Motor neuron (in vitro differentiated cells): Measurements from ENCODE around the gene BCAS1. TPM values are rescaled to one million over a fixed set of nuclear protein-coding genes. Genes with fewer than 3 reads are reported as not detected.
"Not testable (repeated sequence)": the region's sequence is repeated elsewhere in the genome, so short reads cannot be mapped to it uniquely, and the experiment has no call there.

Source experiments
- ATAC-seq, 8 experiments: fragments of 200-7000 bp; cut with Tn5 transposase; replicated peaks in 6 of 8; 2 replicates each; pipeline ENCODE4 v1.8.0; 2021; ENCODE audit warnings: mild to moderate bottlenecking in 8 of 8, moderate library complexity in 8 of 8
- H3K27ac ChIP-seq, 2 donors: fragments of 250-450 bp; sonication (Bioruptor Pico); 2 replicates each; pipeline ENCODE4 v1.9.0; 2021; ENCODE audit warnings: antibody characterized with exemption in 2 of 2, mild to moderate bottlenecking in 2 of 2, moderate library complexity in 1 of 2
- H3K4me1 ChIP-seq, 2 donors: fragments of 250-450 bp; sonication (Bioruptor Pico); replicated peaks in 1 of 2; 2 replicates each; pipeline ENCODE4 v1.6.1; 2021; ENCODE audit warnings: antibody characterized with exemption in 2 of 2, mild to moderate bottlenecking in 2 of 2, moderate library complexity in 1 of 2
- H3K4me3 ChIP-seq, 5 donors: fragments of 250-450 bp; sonication (Bioruptor Pico); 2 replicates each; pipeline ENCODE4 v1.9.0; 2021; ENCODE audit warnings: antibody characterized with exemption in 5 of 5, mild to moderate bottlenecking in 5 of 5, moderate library complexity in 4 of 5
- WGBS, 10 experiments: fragments of 450-650 bp; shearing (Covaris generic); methylation state at CpG; one replicate each; pipeline ENCODE4 v1.0.0; 2022; 5-methylcytosine and 5-hydroxymethylcytosine counted together
- in situ Hi-C, 9 experiments: fragments of 400-800 bp; cut with MboI; loops; one replicate each; pipeline ENCODE4 v1.15.0; 2021; ENCODE audit warnings: low sequenced_read_pairs in 9 of 9, low pct_unique_long_range_greater_than_20kb in 2 of 9; ENCODE audit not compliant: unreplicated experiment in 9 of 9
- total RNA-seq, 8 experiments: library from RNA; unstranded; fragments of 300-600 nt; gene quantifications; 2 replicates each; pipeline versions ENCODE4 v1.2.3 to v1.2.4, GENCODE V29; 2022

Gene BCAS1
- total RNA-seq, 8 experiments from 2014 or later, result 0.05 to 1.3 (median 0.28) TPM

GRCh38 chr20:54019585-54019984, 50.8 kb downstream of the BCAS1 start:
- no peak overlapping the region for H3K4me3 ChIP-seq
- no peak overlapping the region for H3K27ac ChIP-seq
- in situ Hi-C loops, result no loop called here
- WGBS, 10 experiments, result 53 to 100% (median 90%) methylated on average over 2 to 6 of the region's 6 CpGs; no CpG with 5 or more reads in 4 of the 10 experiments
- peaks cover 17 to 29% of the 10 kb centered on the region in 2 donors for H3K4me1 ChIP-seq
- ATAC-seq, result no peak

DNA sequence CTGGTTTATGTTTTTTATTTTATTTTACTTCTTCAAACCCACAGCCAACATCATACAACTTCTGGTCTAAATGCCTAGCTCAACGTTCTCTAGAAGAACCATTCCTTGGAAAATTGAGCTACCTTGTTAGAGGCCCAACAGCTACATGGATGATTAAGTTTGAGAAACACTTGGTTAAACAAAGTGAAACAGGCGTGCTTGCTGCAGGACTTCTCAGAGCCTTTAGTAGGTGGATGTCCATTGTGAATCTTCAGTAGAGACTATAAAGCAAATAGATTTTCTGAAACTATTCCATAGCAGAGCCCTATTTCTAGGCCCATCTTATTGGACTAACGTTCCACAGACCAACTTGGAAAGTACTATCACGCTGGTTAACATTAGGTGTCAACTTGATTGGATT, 51.3 kb downstream of the BCAS1 start:
- Histone ChIP-seq H3K4me1 (peaks cover 19 to 30% of the 10 kb centered on the region in 2 donors), H3K4me3 (no peak overlapping the region), H3K27ac (no peak overlapping the region)
- in situ Hi-C loops, result no loop called here
- ATAC-seq, result no peak
- WGBS, 10 experiments, result 13 to 100% (median 90%) methylated on average over 1 to 4 of the region's 4 CpGs; no CpG with 5 or more reads in 1 of the 10 experiments

DNA sequence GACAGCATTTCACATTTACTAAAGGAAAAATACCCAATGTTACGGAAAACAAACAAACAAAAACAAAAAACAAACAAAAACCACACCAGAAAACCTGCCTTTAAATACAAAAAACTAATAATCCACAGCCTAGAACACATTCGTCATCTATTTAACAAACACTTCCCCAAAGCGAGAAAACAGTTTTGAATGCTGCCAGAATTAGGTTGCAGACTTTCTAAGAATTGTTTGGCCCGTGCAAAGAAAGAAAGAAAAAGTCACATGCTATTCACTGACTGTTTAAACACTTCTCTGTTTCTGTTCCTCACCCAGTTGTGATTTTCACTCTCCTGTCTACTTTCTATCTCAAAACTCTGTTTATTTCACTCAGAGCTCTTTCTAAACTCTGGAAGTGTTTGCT, 52.5 kb downstream of the BCAS1 start:
- ATAC-seq, result no peak
- Histone ChIP-seq H3K4me3 (no peak overlapping the region), H3K4me1 (peaks cover 25 to 33% of the 10 kb centered on the region in 2 donors), H3K27ac (no peak overlapping the region)
- in situ Hi-C loops, result no loop called here
- 0 to 100% (median 72%) methylated on average over 1 to 4 of the region's 4 CpGs for WGBS, 10 experiments

DNA sequence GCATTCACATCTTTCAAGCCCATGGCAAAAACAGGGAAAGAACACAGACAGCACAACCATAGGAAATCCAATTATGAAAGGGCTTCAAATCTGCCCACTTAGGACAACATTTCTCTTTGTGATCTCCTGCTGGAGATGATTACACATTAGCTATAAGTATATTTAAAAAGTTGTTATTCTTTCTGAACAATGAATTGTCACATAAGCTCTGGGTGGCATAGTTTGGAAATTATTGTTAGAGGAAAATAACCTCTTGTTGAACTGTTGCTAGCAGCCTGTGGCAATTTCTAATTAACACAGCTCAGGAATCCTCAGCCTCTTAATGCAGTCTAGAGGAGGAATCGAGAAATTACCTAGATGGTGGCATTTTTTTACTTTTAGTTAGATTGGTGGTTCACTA, 54.9 kb downstream of the BCAS1 start:
- 0 to 100% (median 67%) methylated on average over 1 of the region's 1 CpG; no CpG with 5 or more reads in 3 of the 10 experiments for WGBS, 10 experiments
- Histone ChIP-seq H3K4me3 (no peak overlapping the region), H3K4me1 (peaks cover 25 to 33% of the 10 kb centered on the region in 2 donors), H3K27ac (no peak overlapping the region)
- no peak for ATAC-seq
- in situ Hi-C loops, result no loop called here

- WGBS, 10 experiments, result 20 to 89% (median 48%) methylated on average over 1 to 7 of the region's 7 CpGs
- no peak overlapping the region for H3K4me3 ChIP-seq
- no peak overlapping the region for H3K27ac ChIP-seq
- peaks cover 25 to 33% of the 10 kb centered on the region in 2 donors for H3K4me1 ChIP-seq
- in situ Hi-C loops, result no loop called here
- peak in 3 of 8 experiments; percentile 19 to 63 (median 50) for ATAC-seq
These were observed 56.0 kb downstream of the BCAS1 start for GRCh38 chr20:54014293-54014926.

DNA sequence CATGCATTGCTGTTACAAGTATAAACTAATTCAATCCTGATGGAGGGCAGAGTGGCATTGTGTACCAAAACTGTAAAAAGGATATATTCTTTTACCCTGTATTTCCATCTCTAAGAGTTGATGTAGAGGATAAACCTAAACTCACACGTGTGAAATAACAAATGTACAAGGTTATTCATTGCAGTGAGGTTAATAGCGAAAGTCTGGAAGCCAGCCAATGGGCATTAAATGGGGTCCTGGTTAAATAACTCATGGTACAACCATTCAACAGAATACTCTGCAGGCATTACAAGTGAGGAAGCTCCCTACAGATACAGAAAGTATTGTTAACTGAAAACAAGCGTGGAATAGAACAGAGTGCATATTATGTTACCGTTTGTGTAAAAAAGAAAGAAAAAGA, 56.9 kb downstream of the BCAS1 start:
- H3K27ac ChIP-seq, result no peak overlapping the region

GRCh38 chr20:54011346-54011745, 59.0 kb downstream of the BCAS1 start:
- in situ Hi-C loops, result no loop called here
- Histone ChIP-seq H3K27ac (no peak overlapping the region), H3K4me3 (no peak overlapping the region), H3K4me1 (peaks cover 25% of the 10 kb centered on the region in 2 donors)
- 6 to 96% (median 83%) methylated on average over 2 to 4 of the region's 4 CpGs; no CpG with 5 or more reads in 1 of the 10 experiments for WGBS, 10 experiments
- ATAC-seq, result no peak

More for the DNA sequence above, 56.9 kb downstream of the BCAS1 start:
- 29 to 100% (median 72%) methylated on average over 1 to 4 of the region's 4 CpGs; no CpG with 5 or more reads in 1 of the 10 experiments for WGBS, 10 experiments
- Histone ChIP-seq H3K4me3 (no peak overlapping the region), H3K4me1 (peaks cover 25 to 33% of the 10 kb centered on the region in 2 donors)
- in situ Hi-C loops, result no loop called here
- ATAC-seq, result no peak

DNA sequence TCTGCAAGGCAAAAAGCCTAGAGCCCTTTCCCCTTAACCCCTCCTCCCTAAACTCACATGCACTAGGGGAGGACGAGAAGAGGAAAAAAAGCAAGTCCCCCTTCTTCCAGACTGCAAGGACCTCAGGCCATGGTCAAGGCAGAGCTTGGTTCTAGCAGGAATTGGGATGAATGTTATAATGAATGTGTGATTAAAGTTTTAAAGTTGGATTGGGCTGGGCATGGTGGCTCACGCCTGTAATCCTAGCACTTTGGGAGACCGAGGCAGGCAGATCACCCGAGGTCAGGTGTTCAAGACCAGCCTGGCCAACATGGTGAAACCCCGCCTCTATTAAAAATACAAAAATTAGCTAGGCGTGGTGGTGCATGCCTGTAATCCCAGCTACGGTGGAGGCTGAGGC, 64.2 kb downstream of the BCAS1 start:
- H3K27ac ChIP-seq, H3K4me3 ChIP-seq, H3K4me1 ChIP-seq, in situ Hi-C loops, ATAC-seq: not testable (repeated sequence)
- WGBS, 10 experiments, result 40 to 93% (median 80%) methylated on average over 1 to 4 of the region's 7 CpGs; no CpG with 5 or more reads in 4 of the 10 experiments

DNA sequence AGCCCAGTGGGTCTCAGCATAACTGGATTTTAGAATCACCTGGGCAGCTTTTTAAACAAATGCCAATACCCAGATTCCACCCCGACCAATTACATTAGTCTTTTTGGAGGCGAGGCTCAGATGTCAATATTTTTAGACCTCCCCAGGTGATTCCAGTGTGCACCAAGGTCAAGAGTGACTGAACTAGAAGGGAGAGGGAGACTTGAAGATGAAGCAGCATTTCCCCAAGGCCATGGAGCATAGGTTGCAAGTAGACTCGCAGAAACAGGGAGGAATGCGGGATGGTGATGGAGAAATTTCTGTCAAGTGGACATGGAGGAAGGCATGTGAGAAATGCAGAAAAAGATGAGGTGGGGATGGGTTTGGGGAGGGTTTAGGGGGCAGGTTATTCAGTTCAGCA, 64.9 kb downstream of the BCAS1 start:
- WGBS, 10 experiments, result 67 to 100% (median 91%) methylated on average over 1 to 4 of the region's 4 CpGs; no CpG with 5 or more reads in 2 of the 10 experiments

GRCh38 chr20:54004445-54004844, 65.9 kb downstream of the BCAS1 start:
- no peak overlapping the region for H3K4me3 ChIP-seq
- peak in 2 of 8 experiments; percentile 22 to 55 for ATAC-seq

More for the DNA sequence above, 64.9 kb downstream of the BCAS1 start:
- no peak overlapping the region for H3K4me3 ChIP-seq
- in situ Hi-C loops, result no loop called here
- H3K4me1 ChIP-seq, result no peaks in the 10 kb centered on the region
- ATAC-seq, result no peak
- no peak overlapping the region for H3K27ac ChIP-seq

GRCh38 chr20:54002741-54003140, 67.7 kb downstream of the BCAS1 start:
- Histone ChIP-seq H3K27ac (no peak overlapping the region), H3K4me3 (no peak overlapping the region), H3K4me1 (no peaks in the 10 kb centered on the region)
- WGBS, 10 experiments, result 0 to 81% (median 53%) methylated on average over 1 to 3 of the region's 3 CpGs; no CpG with 5 or more reads in 2 of the 10 experiments
- no peak for ATAC-seq
- in situ Hi-C loops, result no loop called here

More at GRCh38 chr20:54004445-54004844, 65.9 kb downstream of the BCAS1 start:
- in situ Hi-C loops, result no loop called here
- H3K27ac ChIP-seq, result no peak overlapping the region
- H3K4me1 ChIP-seq, result no peaks in the 10 kb centered on the region

DNA sequence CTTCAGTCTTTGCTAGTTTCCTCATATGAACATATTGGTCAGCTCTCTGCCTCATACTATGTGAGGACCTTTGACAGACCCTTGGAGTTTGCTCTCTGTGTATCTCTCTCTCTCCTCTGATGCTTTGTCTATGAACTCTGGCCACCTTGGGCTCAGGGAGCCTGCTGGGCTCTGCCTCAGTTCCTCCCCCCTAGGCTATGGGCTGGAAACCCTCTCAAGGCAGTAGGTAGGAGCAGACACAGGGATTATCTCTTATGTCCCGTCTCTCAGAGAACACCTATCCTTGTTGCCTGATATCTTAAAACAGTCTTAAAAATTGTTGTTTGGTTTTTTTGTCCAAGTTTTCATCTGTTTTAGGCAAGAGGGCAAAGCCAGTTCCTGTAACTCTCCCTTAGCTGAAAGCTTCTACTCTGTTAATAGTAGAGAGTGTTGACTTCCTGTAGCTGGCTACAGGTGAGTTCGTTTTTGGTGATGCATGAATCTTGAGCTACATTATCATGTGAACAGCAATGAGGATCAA, 68.3 kb downstream of the BCAS1 start:
- Histone ChIP-seq H3K4me3 (no peak overlapping the region), H3K4me1 (no peaks in the 10 kb centered on the region), H3K27ac (no peak overlapping the region)
- in situ Hi-C loops, result no loop called here
- no peak for ATAC-seq
- 30 to 100% (median 67%) methylated on average over 1 to 2 of the region's 2 CpGs; no CpG with 5 or more reads in 2 of the 10 experiments for WGBS, 10 experiments

DNA sequence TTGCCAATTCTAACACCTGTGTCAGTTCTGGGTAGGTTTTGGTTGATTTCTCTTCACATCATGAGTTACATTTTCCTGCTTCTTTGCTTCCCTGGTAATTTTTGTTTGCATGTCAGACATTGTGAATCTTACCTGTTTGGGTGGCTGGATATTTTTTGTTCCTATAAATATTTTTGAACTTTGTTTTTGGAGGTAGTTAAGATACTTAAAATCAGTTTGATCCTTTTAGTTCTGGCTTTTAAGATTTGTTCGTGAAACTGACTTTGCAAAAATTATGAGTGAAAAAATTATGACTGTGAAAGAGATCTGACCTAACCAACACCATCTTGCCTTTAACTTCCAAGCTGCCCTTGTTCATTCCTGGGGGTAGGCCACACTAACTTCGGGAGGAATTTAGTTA, 69.5 kb downstream of the BCAS1 start:
- H3K4me3 ChIP-seq, result no peak overlapping the region
- in situ Hi-C loops, result no loop called here
- no peaks in the 10 kb centered on the region for H3K4me1 ChIP-seq
- H3K27ac ChIP-seq, result no peak overlapping the region
- ATAC-seq, result no peak
- 11 to 80% (median 42%) methylated on average over 1 to 2 of the region's 2 CpGs; no CpG with 5 or more reads in 2 of the 10 experiments for WGBS, 10 experiments

DNA sequence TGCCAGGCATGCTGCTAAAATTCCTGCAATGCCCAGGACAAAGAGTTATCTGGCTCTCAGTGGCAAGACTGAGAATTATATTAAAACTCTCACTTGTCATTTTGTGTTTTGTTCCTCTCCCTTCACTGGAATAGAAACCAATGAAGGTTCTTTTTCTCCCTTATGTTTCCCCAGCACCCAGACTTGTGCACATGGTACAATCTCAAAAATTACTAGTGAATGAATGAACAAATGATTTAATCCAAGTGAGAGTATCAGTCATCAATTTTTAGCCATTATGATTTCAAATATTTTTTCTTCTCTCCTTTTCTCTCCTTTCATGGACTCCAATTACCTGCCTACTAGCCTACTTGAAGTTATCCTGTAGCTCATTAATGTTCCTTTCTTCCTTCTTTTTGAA, 70.1 kb downstream of the BCAS1 start:
- Histone ChIP-seq H3K27ac (no peak overlapping the region), H3K4me3 (no peak overlapping the region), H3K4me1 (no peaks in the 10 kb centered on the region)
- in situ Hi-C loops, result no loop called here
- ATAC-seq, result no peak
